Stimulated activated CD4-positive, alpha-beta T cell treated with anti-CD3 and anti-CD28 coated beads, Interleukin-1b, Interleukin-23, amount 100 ng/mL, for 1 hour (primary cell): Measurements from ENCODE around the gene PURB.
"Not testable (repeated sequence)": the region's sequence is repeated elsewhere in the genome, so short reads cannot be mapped to it uniquely, and the experiment has no call there.

Source experiments
- DNase-seq, 2 donors: peaks; one replicate each; pipeline ENCODE4 v3.0.0-alpha.2; 2020; ENCODE audit warnings: low read depth in 2 of 2

Gene PURB

DNA sequence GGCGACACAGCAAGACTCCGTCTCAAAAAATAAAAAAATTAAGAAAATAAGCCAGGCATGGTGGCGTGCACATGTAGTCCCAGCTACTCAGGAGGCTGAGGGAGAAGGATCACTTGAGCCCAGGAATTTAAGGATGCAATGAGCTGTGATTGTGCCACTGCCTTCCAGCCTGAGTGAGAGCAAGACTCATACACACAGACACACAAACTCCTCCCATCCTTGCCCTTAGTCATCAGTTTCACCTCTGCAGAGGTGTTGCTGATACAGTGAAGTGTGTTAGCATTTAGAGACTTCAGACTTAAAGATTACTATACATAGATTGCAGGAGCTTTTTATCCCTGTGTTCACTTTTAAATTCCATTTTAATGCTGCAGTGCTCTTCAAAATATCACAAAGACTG lies 31.9 kb downstream of the PURB start:
- no peak for DNase-seq

DNA sequence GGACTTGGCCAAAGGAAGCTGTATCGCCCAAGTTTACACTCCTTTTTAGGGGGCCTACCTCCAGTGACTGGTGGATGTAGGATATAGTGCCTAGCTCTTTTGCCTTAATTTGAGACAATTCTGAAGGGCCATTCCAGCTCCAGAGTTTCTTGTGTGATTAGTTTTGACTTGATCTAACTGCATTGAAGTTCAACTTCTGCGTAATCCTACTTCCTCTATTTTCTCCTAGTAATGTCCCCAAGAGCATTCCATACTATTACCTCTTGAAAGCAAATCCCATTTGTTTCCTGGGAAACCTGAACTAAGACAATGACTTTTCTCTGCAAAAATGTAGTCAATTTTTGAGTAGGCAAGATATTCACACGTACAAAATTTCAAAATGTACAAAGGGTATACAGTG lies 32.7 kb downstream of the PURB start:
- no peak for DNase-seq

DNA sequence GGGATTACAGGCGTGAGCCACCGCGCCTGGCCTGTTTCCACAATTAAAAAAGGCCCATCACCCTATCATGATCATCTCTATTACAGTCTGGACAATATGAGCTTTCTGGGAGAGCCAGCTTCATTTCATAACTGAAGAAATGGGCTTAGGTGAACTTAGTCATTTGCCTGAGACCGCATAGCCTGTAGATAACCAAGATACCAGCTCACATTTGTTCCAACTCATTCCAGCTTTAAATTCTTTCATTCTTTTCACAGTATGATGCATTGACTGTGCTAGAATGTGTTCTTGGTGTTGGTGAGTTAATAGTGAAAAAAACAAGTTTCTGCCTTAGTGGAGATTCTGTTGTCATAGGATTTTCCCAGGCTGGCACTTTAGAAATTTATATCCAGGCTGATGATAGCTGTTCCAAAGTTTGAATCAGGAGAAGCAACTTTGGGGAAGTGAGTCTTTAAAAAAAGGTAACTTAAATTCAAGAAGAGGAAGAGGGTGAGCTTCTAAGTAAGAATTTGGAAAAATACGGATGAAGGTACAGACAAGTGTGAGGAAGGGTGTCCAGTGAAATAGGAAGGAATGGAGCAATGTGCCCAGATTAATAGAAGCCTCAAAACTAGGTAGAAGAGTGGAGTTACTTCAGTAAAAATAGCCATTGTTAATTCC lies 35.3 kb downstream of the PURB start:
- DNase-seq, result no peak

DNA sequence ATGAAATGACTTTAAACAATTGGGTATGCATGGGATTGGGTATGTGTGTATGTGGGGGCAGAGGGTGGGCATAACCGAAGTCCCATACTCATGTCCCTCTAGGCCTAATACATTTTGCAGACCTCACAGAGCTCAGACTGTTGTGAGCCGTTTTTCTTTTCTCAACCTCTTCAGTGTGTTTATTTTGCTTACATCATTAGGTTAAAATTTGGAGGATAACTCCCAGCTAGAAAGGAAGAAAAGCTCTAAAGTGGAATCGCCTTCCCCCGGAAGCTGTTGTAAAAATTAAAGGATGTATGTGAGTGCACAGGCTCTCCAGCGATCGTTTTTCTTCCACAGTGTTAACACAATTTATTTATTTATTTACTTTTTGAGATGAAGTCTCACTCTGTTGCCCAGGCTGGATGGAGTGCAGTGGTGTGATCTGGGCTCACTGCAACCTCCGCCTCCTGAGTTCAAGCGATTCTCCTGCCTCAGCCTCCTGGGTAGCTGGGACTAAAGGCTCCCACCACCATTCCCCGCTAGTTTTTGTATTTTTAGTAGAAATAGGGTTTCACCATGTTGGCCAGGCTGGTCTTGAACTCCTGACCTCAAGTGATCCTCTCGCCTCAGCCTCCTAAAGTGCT lies 36.0 kb downstream of the PURB start:
- DNase-seq, result no peak

DNA sequence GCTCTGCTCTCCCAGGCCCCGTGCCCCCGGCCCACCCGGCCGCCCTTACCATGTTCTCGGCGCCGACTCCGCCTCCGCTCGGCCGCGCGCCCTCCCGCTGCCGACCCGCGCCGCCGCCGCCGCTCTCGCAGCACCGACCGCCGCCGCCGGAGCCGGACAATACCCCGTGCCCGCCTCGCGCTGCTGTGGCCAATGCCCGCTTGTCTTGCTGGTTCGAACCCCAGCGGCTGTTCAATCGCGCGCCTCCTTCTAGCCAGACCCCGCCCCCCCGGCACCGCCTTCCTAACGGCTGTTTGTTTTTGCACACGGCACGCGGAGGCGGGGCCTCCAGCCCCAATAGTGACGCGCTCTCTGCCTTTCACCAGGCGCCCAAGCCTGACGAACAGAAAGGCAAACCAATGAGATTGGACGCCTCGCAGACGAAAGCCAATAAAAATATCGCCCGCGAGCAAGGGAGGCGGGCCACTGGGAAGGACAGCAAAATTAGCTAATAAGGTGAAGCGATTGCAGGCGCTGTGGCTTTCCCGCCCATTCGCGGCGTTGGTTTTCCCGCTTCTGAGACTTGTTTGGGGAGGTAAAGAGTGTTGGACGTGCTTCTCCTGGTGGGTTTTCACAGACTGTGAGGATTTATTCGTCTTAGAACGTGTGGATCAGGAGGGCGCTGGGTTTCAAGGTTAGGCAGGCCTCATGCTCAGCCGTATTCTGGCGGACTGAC lies 37.3 kb downstream of the PURB start, which contains the start of gene H2AZ2:
Gene H2AZ2, minus strand, starts transcription at position 168 of the 715 bp plus-strand sequence. Its CDS starts 116 bp downstream, at position 52.
- peak; percentile 99 to 100 for DNase-seq

DNA sequence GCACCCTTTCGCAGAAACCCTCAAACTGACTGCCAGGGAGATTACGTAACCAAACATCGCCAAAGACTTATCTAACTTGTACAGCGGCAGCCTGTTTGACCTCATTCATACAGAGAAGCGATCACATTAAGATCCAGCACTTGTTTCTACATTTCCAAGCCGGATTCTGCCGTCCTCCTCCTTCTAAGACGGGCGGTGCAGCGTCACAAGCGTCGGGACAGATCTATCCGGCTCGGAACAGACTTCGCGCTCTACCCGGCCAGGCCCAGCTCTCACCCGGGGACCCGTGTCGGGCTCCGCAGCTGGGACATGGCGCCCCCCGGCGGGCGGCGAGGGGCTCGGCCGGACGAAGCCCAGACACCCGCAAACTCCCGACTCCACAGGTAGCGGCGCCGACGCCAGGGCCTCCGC lies 37.8 kb downstream of the PURB start:
- DNase-seq, result peak; percentile 64 to 75

DNA sequence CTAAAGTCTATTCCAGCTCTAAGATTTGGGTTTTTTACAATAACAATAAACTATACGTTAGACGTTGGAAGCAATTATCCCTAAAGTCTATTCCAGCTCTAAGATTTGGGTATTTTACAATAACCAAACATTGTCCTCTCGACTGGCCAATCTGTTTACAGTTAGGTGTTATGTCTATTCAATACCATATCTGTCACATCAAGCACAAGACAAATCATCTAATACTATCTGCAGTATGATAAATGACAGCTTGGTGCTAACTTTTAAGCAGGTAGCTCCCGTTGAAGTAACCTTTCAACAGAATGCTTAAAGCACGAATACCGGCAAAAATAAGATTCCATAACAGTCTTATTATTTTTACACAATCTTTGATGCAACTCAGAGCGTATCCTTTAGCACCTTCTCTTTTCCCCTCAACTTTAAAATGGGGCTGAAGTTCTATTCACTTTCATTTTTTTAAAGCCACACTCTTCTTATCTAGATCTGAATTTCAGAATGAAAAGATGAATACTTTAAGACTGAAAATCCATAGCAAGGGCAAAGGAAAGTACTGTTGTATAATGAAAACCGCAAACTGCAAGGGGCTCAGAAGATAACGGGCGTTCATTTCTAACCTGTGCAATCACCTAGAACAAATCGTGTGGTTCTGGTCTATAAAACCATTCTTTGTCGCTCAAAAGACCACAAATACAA lies 38.4 kb downstream of the PURB start:
- no peak for DNase-seq

DNA sequence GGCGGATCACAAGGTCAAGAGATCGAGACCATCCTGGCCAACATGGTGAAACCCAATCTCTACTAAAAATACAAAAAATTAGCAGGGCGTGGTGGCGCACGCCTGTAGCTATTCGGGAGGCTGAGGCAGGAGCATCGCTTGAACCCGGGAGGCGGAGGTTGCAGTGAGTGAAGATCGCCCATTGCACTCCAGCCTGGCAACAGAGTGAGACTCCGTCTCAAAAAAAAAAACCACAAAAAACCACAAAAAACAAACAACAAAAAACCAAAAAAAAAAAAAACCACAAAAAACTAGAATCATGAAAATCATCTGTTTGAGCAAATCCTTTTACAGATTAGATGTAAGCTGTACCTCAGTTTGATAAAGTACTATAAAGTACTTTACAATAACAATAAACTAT lies 38.9 kb downstream of the PURB start:
- DNase-seq, result not testable (repeated sequence)

DNA sequence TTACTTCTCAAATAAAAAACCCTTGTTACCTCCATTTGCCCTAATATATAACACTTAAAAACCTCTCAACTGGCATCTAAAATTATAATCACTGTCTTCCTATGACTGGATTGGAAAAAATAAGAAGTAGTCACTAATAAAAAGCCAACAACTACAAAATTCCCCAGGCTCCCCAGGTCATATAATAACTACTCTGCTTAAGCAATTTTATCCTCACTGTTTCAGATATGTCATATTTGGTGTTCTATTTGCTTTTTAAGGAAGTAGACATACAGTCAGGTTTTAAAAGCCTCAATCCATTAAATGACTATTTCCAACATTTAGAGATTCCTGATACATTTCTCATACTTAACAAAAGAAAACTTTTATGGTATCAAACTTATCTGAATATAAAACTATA lies 39.9 kb downstream of the PURB start:
- no peak for DNase-seq

DNA sequence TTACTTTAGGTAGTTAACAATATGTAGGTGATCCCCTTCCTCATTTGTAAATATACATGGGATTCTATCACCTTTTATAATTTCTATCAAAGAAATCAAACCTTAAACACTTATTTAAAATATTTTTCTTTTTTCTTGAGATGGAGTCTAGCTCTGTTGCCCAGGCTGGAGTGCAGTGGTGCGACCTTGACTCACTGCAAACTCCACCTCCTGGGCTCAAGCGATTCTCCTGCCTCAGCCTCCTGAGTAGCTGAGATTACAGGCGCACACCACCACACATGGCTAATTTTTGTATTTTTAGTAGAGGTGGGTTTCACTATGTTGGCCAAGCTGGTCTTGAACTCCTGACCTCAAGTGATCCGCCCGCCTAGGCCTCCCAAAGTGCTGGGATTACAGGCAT lies 41.9 kb downstream of the PURB start:
- not testable (repeated sequence) for DNase-seq

DNA sequence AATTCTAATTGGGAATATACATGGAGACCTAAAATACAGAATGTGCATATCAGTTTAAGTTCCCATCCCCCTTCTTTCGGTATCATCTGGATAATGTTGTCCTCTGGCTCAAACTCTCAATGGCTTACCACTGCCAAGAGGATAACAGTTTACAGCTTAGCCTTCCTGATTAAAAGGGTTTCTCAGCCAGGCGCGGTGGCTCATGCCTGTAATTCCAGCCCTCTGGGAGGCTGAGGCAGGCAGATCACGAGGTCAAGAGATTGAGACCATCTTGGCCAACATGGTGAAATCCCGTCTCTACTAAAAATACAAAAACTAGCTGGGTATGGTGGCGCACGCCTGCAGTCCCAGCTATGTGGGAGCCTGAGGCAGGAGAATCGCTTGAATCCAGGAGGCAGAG lies 42.7 kb downstream of the PURB start:
- DNase-seq, result not testable (repeated sequence)

DNA sequence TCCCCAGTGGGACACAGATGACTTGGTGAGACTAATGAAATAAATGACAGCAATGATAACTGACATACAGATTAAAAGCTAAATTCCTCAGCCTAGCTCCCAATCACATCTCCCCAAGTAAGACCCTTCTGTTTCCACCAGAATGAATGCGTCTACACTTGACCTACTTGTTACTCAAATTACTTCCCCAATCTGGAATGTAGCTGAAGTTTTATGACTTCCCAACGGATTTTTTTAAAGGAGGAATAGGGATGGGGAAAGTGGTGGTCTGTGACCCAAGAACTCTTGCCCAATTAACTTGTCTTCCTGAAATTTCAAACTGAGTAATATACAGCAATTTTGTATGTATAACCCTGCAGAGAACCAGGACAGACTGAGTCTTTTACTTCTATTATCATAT lies 46.6 kb downstream of the PURB start:
- DNase-seq, result no peak

DNA sequence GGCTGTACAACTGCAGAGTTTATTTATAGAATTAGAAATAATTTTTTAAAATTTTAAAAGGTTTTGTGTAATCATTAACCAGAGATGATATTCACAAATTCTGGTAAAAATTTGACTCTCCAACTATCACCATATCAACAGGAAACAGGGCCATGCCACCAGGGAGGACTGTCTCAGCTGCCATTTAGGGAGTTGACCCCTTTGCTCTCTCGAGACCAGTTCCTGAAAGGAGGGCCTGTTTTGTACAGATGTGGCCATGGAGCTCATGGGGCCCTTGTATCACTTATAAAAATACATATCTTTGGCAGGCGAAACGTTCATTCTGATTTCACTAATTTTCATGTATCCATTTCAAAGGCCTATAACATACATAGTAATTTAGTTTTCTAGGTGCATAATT lies 57.8 kb downstream of the PURB start:
- no peak for DNase-seq
